Pancreas (tissue), 10 donors: ENCODE results near the gene QPRT. TPM values are rescaled to one million over a fixed set of nuclear protein-coding genes. Genes with fewer than 3 reads are reported as not detected.

ENCODE experiments used
- ATAC-seq, 4 donors: fragments of 200-7000 bp; cut with Tn5 transposase; one replicate each; pipeline versions ENCODE4 v1.8.0 to v1.9.1; 2020; ENCODE audit warnings: mild to moderate bottlenecking in 4 of 4, moderate library complexity in 4 of 4
- DNase-seq, 6 donors: peaks; one replicate each; pipeline ENCODE4 v3.0.0-alpha.2; 2020
- FAIRE-seq: peaks from 2 replicates; lab custom pipeline; 2012; peaks lifted over from hg19 to GRCh38; lab: Jason Lieb, UNC
- H3K27ac ChIP-seq, 4 donors: fragments of 200-600 bp; sonication (generic); 1 replicate in 3 of 4; 2 replicates in 1 of 4; pipeline versions ENCODE4 v1.5.0 to v1.8.0; 2020
- H3K27me3 ChIP-seq, 4 donors: fragments of 200-600 bp; one replicate each; pipeline ENCODE4 v1.8.0; 2021
- H3K36me3 ChIP-seq, 3 donors: fragments of 200-600 bp; sonication (generic) in 1 of 3; one replicate each; pipeline versions ENCODE4 v1.5.0 to v1.8.0; 2020 to 2021
- H3K4me1 ChIP-seq, 3 donors: fragments of 200-600 bp; one replicate each; pipeline ENCODE4 v1.8.0; 2021
- H3K4me3 ChIP-seq, 4 donors: fragments of 200-600 bp; sonication (generic) in 2 of 4; one replicate each; pipeline versions ENCODE4 v1.5.0 to v1.8.0; 2020 to 2021
- H3K9me3 ChIP-seq, 4 donors: fragments of 200-600 bp; one replicate each; pipeline ENCODE4 v1.8.0; 2021
- CTCF ChIP-seq, 4 donors: fragments of 200-600 bp; sonication (generic) in 3 of 4; IDR thresholded peaks; one replicate each; pipeline versions ENCODE4 v1.5.0 to v1.8.0; 2021; ENCODE audit warnings: antibody characterized with exemption in 4 of 4
- WGBS, 2 donors: extraction: QIAGEN DNeasy Blood & Tissue Kit; methylation state at CpG; one replicate each; pipeline ENCODE4 v1.1.7; 2013; 5-methylcytosine and 5-hydroxymethylcytosine counted together
- intact Hi-C, 3 donors: fragments of 100-400 bp; cut with DNase I; formaldehyde crosslinking; loops; one replicate each; pipeline versions ENCODE4 v1.11.1 to v1.14.2; 2022
- polyA plus RNA-seq, 2 donors: library from polyadenylated mRNA; stranded (reverse); fragments of 200-250 nt; gene quantifications; one replicate each; pipeline ENCODE4 v1.2.3, GENCODE V29; 2013
- total RNA-seq, 6 donors: library from RNA; stranded (reverse); fragmentation: NEBNext Ultra II Directional in 4 of 6; extraction: Animal tissue kit (Norgen Biotek cat#: 25700) in 4 of 6; gene quantifications; one replicate each; pipeline versions ENCODE4 v1.2.1 to v1.2.4, GENCODE V29; 2021 to 2023
- donor health status: healthy with polysubstance abuse.
- donor health status: DM: no; HTN: no; CAD: no; lungs with moderate emphysema.
- donor health status: DM: no; HTN: no; CAD: no.
- donor health status: control.
- donor health status: control.
- donor health status: Bipolar disorder and iron deficiency.
- donor health status: DM: yes; HTN: yes; CAD: no.
- donor health status: DM: no; HTN: no; CAD: no.
- donor health status: DM: no; HTN: no; CAD: no.
- donor health status: DM: yes; HTN: yes; CAD: no.

QPRT gene
- total and polyA plus RNA-seq, 8 donors: 8.2 to 29.7 (median 18.4) TPM

- TF ChIP-seq CTCF (IDR thresholded peaks at IDR 0.05): no peak
- Histone ChIP-seq H3K27me3 (no peaks in the 10 kb centered on the region), H3K27ac (no peak overlapping the region), H3K4me1 (no peaks in the 10 kb centered on the region), H3K9me3 (no peaks in the 10 kb centered on the region), H3K36me3 (no peaks in the 10 kb centered on the region), H3K4me3 (no peak overlapping the region)
- no peak for ATAC-seq
- intact Hi-C loops: no loop called here
- FAIRE-seq: no peak
- DNase-seq: no peak
- WGBS, 2 donors: 83 to 92% methylated on average over 5 of the region's 5 CpGs
These were observed 64.5 kb downstream of the QPRT start for GRCh38 chr16:29743475-29743826.

GRCh38 chr16:29743827-29744531 lies 65.0 kb downstream of the QPRT start:
- intact Hi-C loops: no loop called here
- Histone ChIP-seq H3K36me3 (no peaks in the 10 kb centered on the region), H3K4me1 (no peaks in the 10 kb centered on the region), H3K9me3 (no peaks in the 10 kb centered on the region), H3K4me3 (peak overlapping the region in 1 of 4 donors; percentile 30), H3K27me3 (no peaks in the 10 kb centered on the region), H3K27ac (no peak overlapping the region)
- 81 to 93% methylated on average over 21 of the region's 21 CpGs for WGBS, 2 donors
- no peak for TF ChIP-seq CTCF (IDR thresholded peaks at IDR 0.05)
- FAIRE-seq (no peak), ATAC-seq (no peak), DNase-seq (no peak)

GRCh38 chr16:29744541-29745101 lies 65.6 kb downstream of the QPRT start:
- no peak for ATAC-seq
- peak in 1 of 6 donors; percentile 66 for DNase-seq
- 86 to 92% methylated on average over 20 of the region's 20 CpGs for WGBS, 2 donors
- TF ChIP-seq CTCF (IDR thresholded peaks at IDR 0.05): no peak
- no peaks in the 10 kb centered on the region for H3K4me1 ChIP-seq
- H3K36me3 ChIP-seq: no peaks in the 10 kb centered on the region
- H3K27me3 ChIP-seq: no peaks in the 10 kb centered on the region
- intact Hi-C loops: no loop called here
- peak overlapping the region in 1 of 4 donors; percentile 30 for H3K4me3 ChIP-seq
- no peak overlapping the region for H3K27ac ChIP-seq
- FAIRE-seq: no peak
- H3K9me3 ChIP-seq: no peaks in the 10 kb centered on the region

- DNase-seq (no peak), ATAC-seq (peak in 3 of 4 donors; percentile 12 to 54 (median 43)), FAIRE-seq (no peak)
- Histone ChIP-seq H3K9me3 (no peaks in the 10 kb centered on the region), H3K27me3 (no peaks in the 10 kb centered on the region), H3K4me3 (peak overlapping the region in 1 of 4 donors; percentile 30), H3K36me3 (no peaks in the 10 kb centered on the region), H3K4me1 (no peaks in the 10 kb centered on the region), H3K27ac (no peak overlapping the region)
- no peak for TF ChIP-seq CTCF (IDR thresholded peaks at IDR 0.05)
- intact Hi-C loops: no loop called here
- 82% methylated on average over 16 of the region's 16 CpGs for WGBS, 2 donors
These were observed 66.3 kb downstream of the QPRT start for GRCh38 chr16:29745121-29745852.
